ENCODE measurements around the gene CEP89. TPM values are rescaled to one million over a fixed set of nuclear protein-coding genes. Genes with fewer than 3 reads are reported as not detected.
"Not testable (repeated sequence)": the region's sequence is repeated elsewhere in the genome, so short reads cannot be mapped to it uniquely, and the experiment has no call there.

Gene CEP89
- total RNA-seq, 2 experiments from 2014 or later = 10.3 to 12.1 TPM

DNA sequence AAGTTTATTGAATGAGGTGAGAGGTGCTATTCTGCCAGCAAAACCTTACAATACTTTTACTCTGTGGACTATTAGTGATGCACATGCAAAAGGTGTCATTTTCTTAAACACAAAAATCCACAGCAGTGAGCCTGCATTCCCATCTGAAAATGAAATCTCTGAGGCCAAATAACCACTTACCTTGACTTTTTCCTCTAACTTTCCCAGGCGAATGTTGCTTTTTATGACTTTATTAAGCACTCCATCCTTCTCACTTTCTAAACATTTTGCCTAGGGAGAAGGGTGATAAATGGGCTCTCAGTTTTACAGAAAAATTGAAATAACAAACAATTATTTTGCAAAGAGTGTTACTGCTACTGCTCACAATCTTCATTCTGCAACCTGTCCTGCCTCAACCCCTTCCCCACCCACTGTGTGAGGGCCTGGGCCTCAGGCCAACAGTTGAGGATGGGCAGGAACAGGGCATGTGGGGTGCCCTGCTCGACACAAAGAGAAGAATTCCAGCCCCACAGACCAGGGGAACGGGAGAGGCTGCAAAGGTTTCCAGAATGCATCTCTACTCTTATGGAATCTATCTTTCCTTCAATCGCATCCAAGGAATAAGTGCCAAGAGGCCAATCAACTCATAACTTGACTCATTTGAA lies 84.1 kb downstream of the CEP89 start:
- no peak for ATAC-seq
- Mint-ChIP-seq H3K4me3 (no peak overlapping the region), H3K36me3 (ENCODE audit: low read depth) (peaks cover 11% of the 10 kb centered on the region), H3K9me3 (peaks cover 7% of the 10 kb centered on the region), H3K27ac (no peak overlapping the region), H3K27me3 (no peaks in the 10 kb centered on the region), H3K4me1 (ENCODE audit: low read depth) (no peaks in the 10 kb centered on the region)
- TF ChIP-seq, protein P1, sequence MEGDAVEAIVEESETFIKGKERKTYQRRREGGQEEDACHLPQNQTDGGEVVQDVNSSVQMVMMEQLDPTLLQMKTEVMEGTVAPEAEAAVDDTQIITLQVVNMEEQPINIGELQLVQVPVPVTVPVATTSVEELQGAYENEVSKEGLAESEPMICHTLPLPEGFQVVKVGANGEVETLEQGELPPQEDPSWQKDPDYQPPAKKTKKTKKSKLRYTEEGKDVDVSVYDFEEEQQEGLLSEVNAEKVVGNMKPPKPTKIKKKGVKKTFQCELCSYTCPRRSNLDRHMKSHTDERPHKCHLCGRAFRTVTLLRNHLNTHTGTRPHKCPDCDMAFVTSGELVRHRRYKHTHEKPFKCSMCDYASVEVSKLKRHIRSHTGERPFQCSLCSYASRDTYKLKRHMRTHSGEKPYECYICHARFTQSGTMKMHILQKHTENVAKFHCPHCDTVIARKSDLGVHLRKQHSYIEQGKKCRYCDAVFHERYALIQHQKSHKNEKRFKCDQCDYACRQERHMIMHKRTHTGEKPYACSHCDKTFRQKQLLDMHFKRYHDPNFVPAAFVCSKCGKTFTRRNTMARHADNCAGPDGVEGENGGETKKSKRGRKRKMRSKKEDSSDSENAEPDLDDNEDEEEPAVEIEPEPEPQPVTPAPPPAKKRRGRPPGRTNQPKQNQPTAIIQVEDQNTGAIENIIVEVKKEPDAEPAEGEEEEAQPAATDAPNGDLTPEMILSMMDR (IDR thresholded peaks at IDR 0.05) = no peak
- DNase-seq = no peak
- intact Hi-C loops (cut with micrococcal nuclease) = no loop called here
- ChIA-PET CTCF (no interaction called here), POLR2A (no interaction called here)

DNA sequence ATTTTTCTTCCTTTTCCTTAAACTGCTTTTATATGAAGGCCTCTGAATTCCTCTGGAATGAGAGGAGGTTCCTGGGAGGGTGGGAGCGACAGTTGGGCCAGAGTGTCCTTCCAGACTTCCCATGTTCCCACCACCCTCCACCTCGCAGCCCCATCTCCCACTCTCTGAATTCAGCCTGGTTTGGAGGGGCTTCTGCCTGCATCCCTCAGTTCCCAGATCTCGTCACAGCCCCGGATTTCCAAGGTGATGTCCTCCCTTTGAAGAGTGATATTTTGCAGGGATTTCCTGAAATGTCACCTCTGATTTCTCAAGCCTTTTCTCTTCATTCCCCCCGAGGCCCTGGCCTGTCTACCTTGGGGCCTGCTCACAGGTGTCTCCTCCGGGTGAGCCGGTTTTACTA lies 85.5 kb downstream of the CEP89 start:
- Mint-ChIP-seq H3K27me3 (no peaks in the 10 kb centered on the region), H3K27ac (no peak overlapping the region), H3K9me3 (no peaks in the 10 kb centered on the region), H3K36me3 (ENCODE audit: low read depth) (peaks cover 2% of the 10 kb centered on the region), H3K4me1 (ENCODE audit: low read depth) (no peaks in the 10 kb centered on the region), H3K4me3 (no peak overlapping the region)
- TF ChIP-seq, protein P1 (IDR thresholded peaks at IDR 0.05) = no peak
- POLR2A ChIA-PET = no interaction called here
- no peak for DNase-seq
- CTCF ChIA-PET = no interaction called here
- no peak for ATAC-seq
- intact Hi-C loops (cut with micrococcal nuclease) = no loop called here

DNA sequence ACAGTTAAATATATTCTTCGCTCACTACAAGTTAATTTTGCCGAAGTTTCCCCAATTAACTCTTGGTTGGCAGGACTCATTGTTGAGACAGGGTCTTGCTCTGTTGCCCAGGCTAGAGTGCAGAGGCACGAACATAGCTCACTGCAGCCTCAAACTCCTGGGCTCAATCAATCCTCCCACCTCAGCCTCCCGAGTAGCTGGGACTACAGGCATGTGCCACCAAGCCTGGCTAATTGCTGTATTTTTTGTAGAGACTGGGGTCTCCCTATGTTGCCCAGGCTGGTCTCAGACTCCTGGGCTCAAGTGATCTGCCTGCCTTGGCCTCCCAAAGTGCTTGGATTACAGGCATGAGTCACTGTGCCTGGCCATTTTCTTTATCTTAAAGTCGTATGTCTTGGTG lies 86.5 kb downstream of the CEP89 start:
- H3K36me3 Mint-ChIP-seq (ENCODE audit: low read depth); ATAC-seq; H3K9me3 Mint-ChIP-seq; H3K4me1 Mint-ChIP-seq (ENCODE audit: low read depth); H3K27me3 Mint-ChIP-seq; DNase-seq; intact Hi-C loops (cut with micrococcal nuclease); H3K4me3 Mint-ChIP-seq; CTCF ChIA-PET; H3K27ac Mint-ChIP-seq: not testable (repeated sequence)
- POLR2A ChIA-PET = interaction anchor here (0.7 kb wide), 1 partner anchor 20 kb away, joined by 3 read pairs; no protein-coding TSS in a partner anchor

DNA sequence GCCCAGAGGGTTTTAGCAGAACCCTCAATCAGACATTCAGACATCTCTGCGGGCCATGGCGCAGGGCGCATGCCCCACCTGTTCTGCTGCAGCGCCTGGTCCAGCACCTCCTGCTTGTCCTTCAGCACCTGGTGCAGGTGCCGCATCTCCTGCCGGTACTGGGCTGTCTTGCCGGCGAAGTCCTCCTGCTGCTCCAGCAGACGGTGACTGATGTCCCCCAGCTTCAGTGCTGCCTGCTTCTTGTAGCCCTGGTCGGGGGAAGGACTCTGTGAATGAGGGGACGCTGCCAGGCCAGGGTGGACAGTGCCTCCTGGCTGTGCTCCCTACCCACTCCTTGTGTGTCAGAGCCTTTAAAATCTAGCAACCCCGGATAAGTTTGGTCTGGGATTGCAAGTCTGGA lies 90.0 kb downstream of the CEP89 start:
- Mint-ChIP-seq H3K36me3 (ENCODE audit: low read depth) (no peaks in the 10 kb centered on the region), H3K27me3 (no peaks in the 10 kb centered on the region), H3K27ac (no peak overlapping the region), H3K4me3 (no peak overlapping the region), H3K9me3 (no peaks in the 10 kb centered on the region), H3K4me1 (ENCODE audit: low read depth) (no peaks in the 10 kb centered on the region)
- POLR2A ChIA-PET = no interaction called here
- no peak for ATAC-seq
- no peak for DNase-seq
- CTCF ChIA-PET = no interaction called here
- TF ChIP-seq, protein P1 (IDR thresholded peaks at IDR 0.05) = no peak
- intact Hi-C loops (cut with micrococcal nuclease) = no loop called here

- H3K9me3 Mint-ChIP-seq = no peaks in the 10 kb centered on the region
- no peaks in the 10 kb centered on the region for H3K27me3 Mint-ChIP-seq
- no peaks in the 10 kb centered on the region for H3K36me3 Mint-ChIP-seq (ENCODE audit: low read depth)
- H3K4me3 Mint-ChIP-seq = no peak overlapping the region
- intact Hi-C loops (cut with micrococcal nuclease) = no loop called here
- TF ChIP-seq, protein P1 (IDR thresholded peaks at IDR 0.05) = no peak
- DNase-seq = no peak
- no peak for ATAC-seq
- H3K27ac Mint-ChIP-seq = no peak overlapping the region
- CTCF ChIA-PET = no interaction called here
- POLR2A ChIA-PET = no interaction called here
- H3K4me1 Mint-ChIP-seq (ENCODE audit: low read depth) = no peaks in the 10 kb centered on the region
These were observed 91.1 kb downstream of the CEP89 start for GRCh38 chr19:32880622-32881021.

GRCh38 chr19:32879741-32880140 lies 92.0 kb downstream of the CEP89 start:
- CTCF ChIA-PET = no interaction called here

More at GRCh38 chr19:32879741-32880140, 92.0 kb downstream of the CEP89 start:
- H3K27ac Mint-ChIP-seq = no peak overlapping the region
- ATAC-seq (no peak), DNase-seq (no peak)
- intact Hi-C loops (cut with micrococcal nuclease) = no loop called here
- POLR2A ChIA-PET = no interaction called here
- no peaks in the 10 kb centered on the region for H3K4me1 Mint-ChIP-seq (ENCODE audit: low read depth)
- H3K27me3 Mint-ChIP-seq = no peaks in the 10 kb centered on the region
- H3K4me3 Mint-ChIP-seq = no peak overlapping the region
- no peaks in the 10 kb centered on the region for H3K36me3 Mint-ChIP-seq (ENCODE audit: low read depth)
- TF ChIP-seq, protein P1 (IDR thresholded peaks at IDR 0.05) = no peak
- no peaks in the 10 kb centered on the region for H3K9me3 Mint-ChIP-seq

Data from activated CD8-positive, alpha-beta T cell treated with anti-CD3 and anti-CD28 coated beads for 36 hours (primary cell).